GM12892 (cell line): ENCODE results near the gene OR10C1.

ENCODE experiments used
- POLR2AphosphoS5 ChIP-seq: IDR thresholded peaks from 2 replicates; pipeline ENCODE4 v1.6.1; 2011; ENCODE audit warnings: low read depth, low read length, control low read depth
- TAF1 ChIP-seq: IDR thresholded peaks from 2 replicates; pipeline ENCODE4 v1.6.1; 2011; ENCODE audit warnings: low read depth, mild to moderate bottlenecking, control low read depth, low read length, borderline replicate concordance

DNA sequence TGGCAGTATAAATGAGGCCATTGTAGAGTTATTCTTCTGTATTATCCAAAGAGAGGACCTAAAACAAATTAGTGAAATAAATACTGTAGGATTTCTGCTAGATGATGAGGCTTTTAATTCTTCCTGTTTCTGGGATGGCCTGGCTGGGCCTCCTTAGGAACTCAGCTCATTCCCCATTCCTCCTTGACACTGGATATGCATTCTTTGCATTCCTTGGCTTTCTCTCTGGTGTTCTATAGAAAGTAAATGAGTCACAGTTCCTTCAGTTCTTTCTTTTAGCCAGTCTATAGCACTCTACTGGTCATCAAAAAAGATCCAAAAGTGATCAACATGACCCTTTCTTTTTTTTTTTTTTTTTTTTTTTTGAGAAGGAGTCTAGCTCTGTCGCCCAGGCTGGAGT is 8.6 kb downstream of the OR10C1 start:
- TF ChIP-seq TAF1 = no peak
- TF ChIP-seq POLR2AphosphoS5 = no peak
